Measurements from ENCODE around the gene GJD2. TPM values are rescaled to one million over a fixed set of nuclear protein-coding genes. Genes with fewer than 3 reads are reported as not detected.

GJD2 gene
- 1 to 10 TPM in 5 of 8 experiments, under 1 TPM in 2, not detected in 1; 0.42 to 7.2 (median 3.0) TPM for total RNA-seq

DNA sequence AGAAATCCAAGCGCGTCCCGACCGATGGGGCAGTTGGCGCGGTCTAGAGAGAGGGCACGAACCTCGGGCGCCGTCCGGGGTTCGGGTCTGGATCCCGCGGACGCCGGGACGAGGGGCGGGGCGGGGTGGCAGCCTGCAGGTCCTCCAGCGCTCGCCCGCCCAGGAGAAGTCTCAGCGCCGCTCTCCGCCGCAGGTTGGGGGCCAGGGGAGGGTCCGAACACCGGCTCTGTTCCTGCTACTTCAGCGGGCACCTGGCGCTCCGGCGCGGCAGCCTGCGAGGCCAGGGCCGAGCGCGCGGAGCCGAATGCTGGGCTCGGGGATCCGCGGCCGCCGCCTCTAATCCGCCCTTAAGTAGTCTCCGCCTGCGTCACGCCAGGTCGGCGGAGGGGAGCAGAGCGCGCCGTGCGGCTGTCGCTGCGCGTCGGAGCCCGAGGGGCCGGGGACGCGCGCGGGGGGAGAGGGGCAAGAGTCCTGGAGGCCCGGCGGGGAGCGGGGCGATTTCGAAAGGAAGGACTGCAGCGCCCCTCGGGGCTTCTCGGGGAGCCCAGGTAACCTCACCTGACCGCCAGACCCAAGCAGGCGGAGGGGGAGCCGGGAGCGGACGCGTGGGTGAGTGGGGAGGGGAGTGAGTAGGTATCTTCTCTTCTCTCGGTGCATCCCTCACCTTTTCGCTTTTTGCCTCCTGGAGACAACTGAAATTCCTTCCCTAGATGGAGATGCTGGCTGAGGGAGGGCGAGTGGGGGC, at the start of gene GJD2:
Gene GJD2, minus strand, starts transcription at position 325 of the 745 bp plus-strand sequence. CDS start 510 bp downstream, outside the sequence.
- H3K4me3 ChIP-seq: peak within 1 kb of the TSS; percentile 45 to 59 (median 52)
- 3% methylated on average over 8 of the region's 81 CpGs; no CpG with 5 or more reads in 9 of the 10 experiments for WGBS, 10 experiments

DNA sequence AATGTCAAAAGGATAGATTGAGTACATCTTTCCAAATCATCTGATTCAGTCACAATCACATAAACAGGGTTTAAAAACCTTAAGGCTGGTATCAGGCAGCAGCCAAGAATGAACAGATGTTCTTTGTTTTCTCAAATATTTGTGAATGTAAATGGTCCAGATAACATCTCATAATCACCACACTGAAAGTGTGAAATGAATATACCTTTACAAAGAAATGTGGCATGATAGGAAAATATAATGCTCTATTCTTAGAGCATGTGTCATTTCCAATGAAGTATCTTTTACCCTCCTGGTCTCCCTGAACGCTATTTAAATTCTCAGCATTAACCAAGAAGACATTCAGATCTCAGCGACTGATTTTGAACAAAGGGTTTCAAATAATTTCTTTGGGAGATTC, 49.3 kb upstream of the GJD2 start:
- Histone ChIP-seq H3K4me1 (replicated peaks in 1 of 2) (peaks cover 0 to 9% of the 10 kb centered on the region in 2 donors), H3K4me3 (no peak overlapping the region), H3K27ac (no peak overlapping the region)
- no peak for ATAC-seq (replicated peaks in 6 of 8)
- WGBS, 10 experiments: 56 to 94% (median 86%) methylated on average over 1 to 2 of the region's 2 CpGs; no CpG with 5 or more reads in 1 of the 10 experiments
- in situ Hi-C loops (cut with MboI; ENCODE audit: low pct_unique_long_range_greater_than_20kb in 2 of 9, low sequenced_read_pairs in 9 of 9, unreplicated experiment in 9 of 9): loop anchor here in 1 of 9 experiments (25.0 kb wide), 1 partner anchor 92 kb away; no protein-coding TSS in a partner anchor

More for the DNA sequence above, at the start of gene GJD2:
- in situ Hi-C loops (cut with MboI; ENCODE audit: low pct_unique_long_range_greater_than_20kb in 2 of 9, low sequenced_read_pairs in 9 of 9, unreplicated experiment in 9 of 9): no loop called here
- Histone ChIP-seq H3K4me1 (replicated peaks in 1 of 2) (peaks cover 4 to 23% of the 10 kb centered on the region in 2 donors), H3K27ac (no peak within 1 kb of the TSS)
- peak; percentile 38 to 93 (median 86) for ATAC-seq (replicated peaks in 6 of 8)

DNA sequence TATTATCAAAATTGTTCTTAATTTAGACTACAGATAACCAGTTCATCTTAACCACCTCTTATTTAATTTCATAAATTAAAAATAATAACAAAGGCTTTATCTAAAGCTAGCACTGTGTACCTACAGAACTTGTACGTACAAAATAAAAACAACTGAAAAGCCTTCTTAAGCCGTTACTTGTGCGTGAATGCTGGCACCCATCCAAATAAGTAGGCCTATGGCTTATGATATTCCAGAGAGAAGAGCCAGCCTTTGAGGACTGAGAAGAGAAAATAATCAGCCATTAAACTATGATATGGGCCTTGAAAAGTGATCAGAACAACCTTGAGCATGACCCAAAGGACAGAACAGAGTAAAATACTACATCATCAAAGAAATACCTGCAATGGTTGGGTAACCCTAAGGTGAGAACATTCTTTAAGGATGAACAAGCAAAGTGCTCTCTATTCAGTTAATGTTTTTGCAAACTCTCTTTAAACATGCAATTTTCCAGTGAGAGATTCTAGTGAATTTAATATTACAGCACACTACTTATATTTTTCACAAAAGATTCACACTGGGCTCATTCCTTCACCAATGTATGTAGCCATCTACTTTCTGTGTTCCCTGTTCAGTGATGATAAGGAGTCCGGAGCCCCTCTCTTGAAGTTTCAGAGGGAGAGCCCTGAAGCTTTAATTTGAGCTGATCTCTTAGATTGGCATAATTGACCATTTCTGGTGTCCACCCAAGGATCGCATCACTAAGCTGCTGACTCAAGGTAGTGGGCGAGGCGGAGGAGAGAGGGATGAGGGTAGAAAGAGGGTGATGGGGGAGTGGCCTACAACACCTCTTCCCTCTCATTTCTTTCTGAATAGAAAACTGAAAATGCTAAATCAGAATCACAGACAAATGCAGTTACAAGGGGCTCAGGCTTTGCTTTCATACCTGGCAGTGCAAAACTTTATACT, 48.3 kb upstream of the GJD2 start:
- no peak overlapping the region for H3K4me3 ChIP-seq
- no peak overlapping the region for H3K27ac ChIP-seq
- peaks cover 0 to 9% of the 10 kb centered on the region in 2 donors for H3K4me1 ChIP-seq (replicated peaks in 1 of 2)
- in situ Hi-C loops (cut with MboI; ENCODE audit: low pct_unique_long_range_greater_than_20kb in 2 of 9, low sequenced_read_pairs in 9 of 9, unreplicated experiment in 9 of 9): loop anchor here in 1 of 9 experiments (25.0 kb wide), 1 partner anchor 91 kb away; no protein-coding TSS in a partner anchor
- 78 to 100% (median 96%) methylated on average over 1 to 7 of the region's 7 CpGs; no CpG with 5 or more reads in 1 of the 10 experiments for WGBS, 10 experiments
- ATAC-seq (replicated peaks in 6 of 8): no peak

DNA sequence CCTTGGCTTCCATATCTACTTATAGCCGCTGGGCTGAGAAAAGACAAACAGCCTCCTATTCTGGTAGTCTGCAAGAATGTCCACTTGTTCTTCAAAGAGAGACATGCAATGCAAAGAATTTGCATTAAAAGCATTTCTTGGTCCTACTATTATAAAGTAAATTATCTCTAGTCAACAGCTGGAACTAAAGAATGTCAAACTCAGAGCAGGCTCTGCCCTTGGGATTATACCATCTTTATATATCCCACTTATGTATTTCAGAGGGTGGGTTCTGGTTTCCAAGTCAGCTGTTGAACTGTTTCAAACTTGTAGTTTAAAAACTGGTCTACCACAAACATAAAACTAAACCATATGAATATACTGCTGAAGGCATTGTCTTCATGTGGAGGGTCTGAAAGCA, 47.6 kb upstream of the GJD2 start:
- ATAC-seq (replicated peaks in 6 of 8): no peak
- in situ Hi-C loops (cut with MboI; ENCODE audit: low pct_unique_long_range_greater_than_20kb in 2 of 9, low sequenced_read_pairs in 9 of 9, unreplicated experiment in 9 of 9): loop anchor here in 1 of 9 experiments (25.0 kb wide), 1 partner anchor 90 kb away; no protein-coding TSS in a partner anchor
- Histone ChIP-seq H3K4me1 (replicated peaks in 1 of 2) (peaks cover 0 to 9% of the 10 kb centered on the region in 2 donors), H3K4me3 (no peak overlapping the region), H3K27ac (no peak overlapping the region)
- WGBS, 10 experiments: 43 to 100% (median 82%) methylated on average over 1 of the region's 1 CpG; no CpG with 5 or more reads in 2 of the 10 experiments

DNA sequence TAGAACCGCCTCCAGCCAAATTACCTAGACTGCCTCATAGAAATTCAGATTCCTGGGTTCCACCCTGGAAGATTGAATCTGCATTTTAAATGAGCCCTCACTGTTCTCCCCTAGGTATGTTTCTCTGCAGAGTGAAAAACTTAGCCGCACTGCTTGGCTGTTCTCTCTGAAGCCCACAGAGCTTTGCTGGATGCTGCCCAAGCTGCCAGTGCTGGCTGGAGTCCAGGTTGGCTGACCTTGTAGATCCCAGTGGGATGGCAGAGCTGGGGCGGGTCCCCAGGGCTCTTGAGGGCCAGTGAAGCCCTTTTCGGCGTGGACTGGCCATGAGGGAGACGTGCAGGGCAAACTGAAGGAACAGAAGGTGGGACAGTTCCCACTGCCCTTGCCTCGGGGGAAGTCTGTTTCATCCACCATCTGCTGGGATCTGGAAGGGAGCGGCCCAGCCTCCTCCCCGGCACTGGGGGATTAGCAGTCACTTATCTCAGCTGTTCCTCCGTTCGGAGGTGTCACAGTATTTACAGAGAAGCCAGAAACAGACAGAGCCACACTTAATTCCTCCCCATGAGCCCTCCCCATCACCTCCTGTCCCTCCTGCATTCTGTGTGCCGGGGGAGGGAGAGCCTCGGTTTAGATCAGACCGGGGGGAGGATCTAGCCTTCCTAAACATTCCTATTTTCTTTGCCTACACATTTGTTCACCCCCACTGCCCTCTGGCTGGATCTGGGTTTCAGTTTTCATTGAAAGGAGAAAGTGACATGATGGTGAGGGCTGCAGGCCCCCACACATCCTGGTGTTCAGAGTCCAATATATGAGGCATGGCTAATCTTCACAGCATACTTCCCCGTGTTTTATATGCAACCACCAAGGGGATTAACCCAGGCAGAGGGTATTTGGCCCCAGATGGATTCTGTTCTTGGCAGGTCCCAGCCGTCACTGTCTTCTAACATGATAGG, 44.6 kb upstream of the GJD2 start:
- in situ Hi-C loops (cut with MboI; ENCODE audit: low pct_unique_long_range_greater_than_20kb in 2 of 9, low sequenced_read_pairs in 9 of 9, unreplicated experiment in 9 of 9): loop anchor here in 1 of 9 experiments (25.0 kb wide), 1 partner anchor 87 kb away; no protein-coding TSS in a partner anchor

DNA sequence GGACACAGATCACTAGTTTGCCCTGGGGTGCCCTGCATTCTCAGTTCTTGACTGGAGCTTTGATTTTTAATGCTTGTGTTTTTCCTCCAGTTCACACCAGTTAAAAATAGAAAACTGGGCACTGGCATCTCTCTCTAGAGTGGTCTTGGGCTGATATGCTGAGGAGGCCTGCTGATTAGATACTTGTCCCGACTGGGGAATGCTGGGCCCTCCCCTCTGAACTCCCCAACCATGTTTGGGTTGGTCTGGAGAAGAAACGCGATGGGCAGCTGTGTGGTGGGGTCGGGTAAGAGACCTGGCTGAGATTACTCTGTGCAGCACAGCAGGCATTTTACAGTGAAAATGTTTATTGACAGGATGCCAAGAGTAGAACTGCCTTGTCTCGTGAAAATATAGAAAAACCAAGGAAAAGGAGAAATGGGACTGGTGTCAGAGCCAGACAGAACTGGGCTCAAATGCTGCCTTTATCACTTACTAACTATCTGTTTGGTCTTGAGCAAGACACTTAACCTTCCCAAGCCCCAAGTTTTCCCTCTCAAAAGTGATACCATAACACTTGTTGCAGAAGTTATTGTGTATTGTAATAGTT, 42.1 kb upstream of the GJD2 start:
- ATAC-seq (replicated peaks in 6 of 8): no peak
- in situ Hi-C loops (cut with MboI; ENCODE audit: low pct_unique_long_range_greater_than_20kb in 2 of 9, low sequenced_read_pairs in 9 of 9, unreplicated experiment in 9 of 9): no loop called here
- WGBS, 10 experiments: 0 to 94% (median 63%) methylated on average over 1 to 5 of the region's 5 CpGs; no CpG with 5 or more reads in 4 of the 10 experiments
- no peak overlapping the region for H3K27ac ChIP-seq
- H3K4me3 ChIP-seq: no peak overlapping the region
- no peaks in the 10 kb centered on the region for H3K4me1 ChIP-seq (replicated peaks in 1 of 2)

More for the DNA sequence above, 44.6 kb upstream of the GJD2 start:
- 7 to 100% (median 86%) methylated on average over 1 to 9 of the region's 16 CpGs for WGBS, 10 experiments
- Histone ChIP-seq H3K4me1 (replicated peaks in 1 of 2) (peaks cover 0 to 5% of the 10 kb centered on the region in 2 donors), H3K27ac (no peak overlapping the region), H3K4me3 (no peak overlapping the region)
- ATAC-seq (replicated peaks in 6 of 8): peak in 3 of 8 experiments; percentile 57 to 85 (median 67)

DNA sequence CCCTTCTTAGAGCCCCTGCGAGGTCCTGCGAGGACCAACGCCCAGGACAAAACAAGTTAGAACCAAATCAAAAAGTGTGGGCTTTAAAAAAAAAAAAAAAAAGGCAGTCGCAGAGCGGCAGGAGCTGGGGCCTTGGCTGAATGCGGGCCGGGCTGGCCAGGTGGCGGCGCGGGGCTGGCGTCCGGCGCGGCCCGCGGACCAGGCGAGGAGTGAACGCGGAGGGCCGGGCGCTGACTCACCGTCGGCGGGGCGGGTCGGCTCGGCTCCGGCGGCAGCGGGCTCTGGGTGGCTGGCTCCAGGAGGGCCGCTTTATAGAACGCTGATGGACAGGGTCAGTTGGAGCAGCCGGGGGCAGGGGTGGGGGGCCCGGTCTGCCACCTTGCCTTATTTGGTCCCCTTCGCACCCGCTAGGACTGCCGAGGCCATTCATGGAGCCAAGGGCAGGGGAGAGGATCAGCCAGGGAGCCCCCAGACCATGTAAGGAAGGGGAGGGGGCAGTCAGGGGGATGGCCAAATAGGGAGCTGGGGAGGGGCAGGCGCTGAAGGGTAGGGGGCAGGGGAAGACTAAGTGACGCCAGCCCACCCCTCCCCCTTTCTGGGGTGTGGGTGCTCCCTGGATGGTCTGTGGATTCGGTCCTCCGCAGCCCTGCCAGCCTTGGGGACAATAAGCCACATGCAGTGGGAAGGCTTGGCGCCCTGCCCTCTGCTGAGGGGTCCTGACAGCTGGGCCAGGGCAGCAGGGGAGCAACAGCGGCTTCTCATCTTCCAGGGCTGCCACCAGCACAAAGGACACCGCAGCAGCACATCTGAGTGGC, 40.7 kb upstream of the GJD2 start, which contains the start of gene ACTC1:
Gene ACTC1, minus strand, starts transcription at position 283 of the 815 bp plus-strand sequence. CDS start 741 bp downstream, outside the sequence.
- 14 to 100% (median 20%) methylated on average over 1 to 19 of the region's 44 CpGs; no CpG with 5 or more reads in 7 of the 10 experiments for WGBS, 10 experiments
- peak; percentile 78 to 97 (median 96) for ATAC-seq (replicated peaks in 6 of 8)
- H3K27ac ChIP-seq: no peak within 1 kb of the TSS
- in situ Hi-C loops (cut with MboI; ENCODE audit: low pct_unique_long_range_greater_than_20kb in 2 of 9, low sequenced_read_pairs in 9 of 9, unreplicated experiment in 9 of 9): no loop called here
- H3K4me1 ChIP-seq (replicated peaks in 1 of 2): no peaks in the 10 kb centered on the region
- H3K4me3 ChIP-seq: no peak within 1 kb of the TSS

DNA sequence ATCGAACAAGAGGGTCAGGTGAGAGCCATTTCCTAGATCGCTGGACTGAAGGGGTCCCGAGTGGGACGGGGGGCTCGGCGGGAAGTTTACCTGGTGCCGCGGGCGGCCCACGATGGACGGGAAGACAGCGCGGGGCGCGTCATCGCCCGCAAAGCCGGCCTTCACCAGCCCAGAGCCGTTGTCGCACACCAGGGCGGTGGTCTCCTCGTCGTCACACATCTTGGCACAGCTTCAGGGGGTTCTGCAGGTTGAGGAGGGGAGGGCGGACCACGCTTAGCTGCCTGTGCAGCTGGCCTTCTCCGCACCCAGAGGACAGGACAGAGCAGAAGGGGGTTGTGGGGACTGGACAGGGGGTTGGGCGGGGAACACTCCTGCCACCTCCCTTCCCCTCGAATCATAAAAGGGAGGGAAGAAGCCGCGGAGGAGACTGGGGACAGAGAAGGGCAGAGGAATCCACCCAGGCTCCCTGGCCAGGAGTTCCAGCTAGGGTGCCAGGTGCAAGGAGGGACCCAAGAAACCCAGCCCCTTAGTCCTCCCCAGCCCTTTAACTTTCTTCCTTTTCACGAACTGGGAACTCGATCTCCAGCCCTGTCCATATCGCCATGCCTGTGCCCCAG, 39.9 kb upstream of the GJD2 start:
- 0 to 100% (median 60%) methylated on average over 1 to 7 of the region's 33 CpGs; no CpG with 5 or more reads in 6 of the 10 experiments for WGBS, 10 experiments
- in situ Hi-C loops (cut with MboI; ENCODE audit: low pct_unique_long_range_greater_than_20kb in 2 of 9, low sequenced_read_pairs in 9 of 9, unreplicated experiment in 9 of 9): no loop called here
- Histone ChIP-seq H3K4me3 (no peak overlapping the region), H3K27ac (no peak overlapping the region), H3K4me1 (replicated peaks in 1 of 2) (no peaks in the 10 kb centered on the region)
- peak in 1 of 8 experiments; percentile 13 for ATAC-seq (replicated peaks in 6 of 8)

DNA sequence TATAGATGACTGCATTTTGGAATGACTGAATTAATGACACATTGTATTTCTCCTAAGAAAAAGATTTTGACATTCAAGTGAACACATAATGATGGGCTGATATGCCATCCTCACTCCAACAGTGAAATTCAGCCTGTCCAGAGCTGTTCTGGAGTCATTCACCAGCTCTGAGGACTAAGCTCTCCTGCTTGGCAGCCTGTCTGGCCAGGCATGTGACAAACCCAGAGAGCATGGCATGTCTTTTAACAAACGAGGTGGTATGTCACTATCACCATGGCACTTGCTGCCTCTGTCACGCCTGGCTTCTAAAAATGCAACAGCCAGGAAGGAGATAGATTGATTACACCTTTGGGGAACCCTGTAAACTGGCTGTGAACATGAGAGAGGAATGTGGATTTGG, 39.1 kb upstream of the GJD2 start:
- 40 to 100% (median 71%) methylated on average over 1 to 2 of the region's 2 CpGs; no CpG with 5 or more reads in 2 of the 10 experiments for WGBS, 10 experiments
- Histone ChIP-seq H3K4me3 (no peak overlapping the region), H3K27ac (no peak overlapping the region), H3K4me1 (replicated peaks in 1 of 2) (no peaks in the 10 kb centered on the region)
- no peak for ATAC-seq (replicated peaks in 6 of 8)
- in situ Hi-C loops (cut with MboI; ENCODE audit: low pct_unique_long_range_greater_than_20kb in 2 of 9, low sequenced_read_pairs in 9 of 9, unreplicated experiment in 9 of 9): no loop called here

DNA sequence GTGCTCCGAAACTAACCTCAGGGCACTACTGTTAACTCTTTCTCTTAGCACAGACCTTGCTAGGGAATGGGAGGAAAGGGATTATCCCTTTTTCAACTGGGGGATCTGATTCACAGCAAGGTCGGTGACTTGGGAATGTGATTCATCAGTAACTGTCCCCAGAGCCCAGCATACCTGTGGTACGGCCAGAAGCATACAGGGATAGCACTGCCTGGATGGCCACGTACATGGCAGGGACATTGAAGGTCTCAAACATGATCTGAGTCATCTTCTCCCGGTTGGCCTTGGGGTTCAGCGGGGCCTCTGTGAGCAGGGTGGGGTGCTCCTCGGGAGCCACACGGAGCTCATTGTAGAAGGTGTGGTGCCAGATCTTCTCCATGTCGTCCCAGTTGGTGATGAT, 38.3 kb upstream of the GJD2 start:
- Histone ChIP-seq H3K4me1 (replicated peaks in 1 of 2) (no peaks in the 10 kb centered on the region), H3K4me3 (no peak overlapping the region), H3K27ac (no peak overlapping the region)
- no peak for ATAC-seq (replicated peaks in 6 of 8)
- in situ Hi-C loops (cut with MboI; ENCODE audit: low pct_unique_long_range_greater_than_20kb in 2 of 9, low sequenced_read_pairs in 9 of 9, unreplicated experiment in 9 of 9): no loop called here
- 70 to 100% (median 82%) methylated on average over 1 to 6 of the region's 9 CpGs; no CpG with 5 or more reads in 5 of the 10 experiments for WGBS, 10 experiments
